Neural crest cell (in vitro differentiated cells): ENCODE data around the gene SIGLEC7. TPM values are rescaled to one million over a fixed set of nuclear protein-coding genes. Genes with fewer than 3 reads are reported as not detected.

ENCODE experiments used
- DNase-seq: peaks from one replicate; pipeline ENCODE4 v3.0.0; 2021; ENCODE audit warnings: low read depth, mixed read lengths, low spot score
- H3K27ac Mint-ChIP-seq: one replicate; pipeline ENCODE4 v1.8.0; 2021; ENCODE audit warnings: mild to moderate bottlenecking, mixed read lengths; ENCODE audit not compliant: unreplicated experiment
- H3K27me3 Mint-ChIP-seq: 2 replicates; pipeline ENCODE4 v1.8.0; 2021; ENCODE audit warnings: low read depth, mild to moderate bottlenecking, mixed read lengths
- H3K36me3 Mint-ChIP-seq: 2 replicates; pipeline ENCODE4 v1.8.0; 2021; ENCODE audit warnings: low read depth, mild to moderate bottlenecking, mixed read lengths
- H3K4me1 Mint-ChIP-seq: 2 replicates; pipeline ENCODE4 v1.8.0; 2021; ENCODE audit warnings: mixed read lengths
- H3K4me3 Mint-ChIP-seq: one replicate; pipeline ENCODE4 v1.8.0; 2021; ENCODE audit warnings: mild to moderate bottlenecking, mixed read lengths
- H3K9me3 Mint-ChIP-seq: 2 replicates; pipeline ENCODE4 v1.8.0; 2021; ENCODE audit warnings: mixed read lengths
- CTCF ChIP-seq: fragments of 200-600 bp; sonication (generic); conservative IDR thresholded peaks from 2 replicates; pipeline ENCODE4 v1.5.0; 2021; ENCODE audit warnings: antibody characterized with exemption, mild to moderate bottlenecking
- total RNA-seq: library from RNA; stranded (reverse); gene quantifications from 2 replicates; pipeline ENCODE4 v1.2.1, GENCODE V29; 2021

Gene SIGLEC7
- total RNA-seq, 1 donor from 2014 or later, result not detected

- DNase-seq, result no peak
- TF ChIP-seq CTCF, result no peak
- Mint-ChIP-seq H3K9me3 (no peaks in the 10 kb centered on the region), H3K36me3 (no peaks in the 10 kb centered on the region), H3K27me3 (peaks cover 26% of the 10 kb centered on the region), H3K4me3 (no peak overlapping the region), H3K4me1 (peaks cover 6% of the 10 kb centered on the region), H3K27ac (no peak overlapping the region)
These were observed 3.9 kb downstream of the SIGLEC7 start for GRCh38 chr19:51145916-51146493.

- H3K36me3 Mint-ChIP-seq, result no peaks in the 10 kb centered on the region
- no peak overlapping the region for H3K27ac Mint-ChIP-seq
- no peaks in the 10 kb centered on the region for H3K9me3 Mint-ChIP-seq
- TF ChIP-seq CTCF, result no peak
- peaks cover 23% of the 10 kb centered on the region for H3K27me3 Mint-ChIP-seq
- no peak overlapping the region for H3K4me3 Mint-ChIP-seq
- DNase-seq, result no peak
- peaks cover 6% of the 10 kb centered on the region for H3K4me1 Mint-ChIP-seq
These were observed 4.7 kb downstream of the SIGLEC7 start for GRCh38 chr19:51146751-51147150.

- Mint-ChIP-seq H3K27me3 (peaks cover 30% of the 10 kb centered on the region), H3K4me3 (no peak overlapping the region), H3K4me1 (no peaks in the 10 kb centered on the region), H3K36me3 (no peaks in the 10 kb centered on the region), H3K27ac (no peak overlapping the region), H3K9me3 (no peaks in the 10 kb centered on the region)
- TF ChIP-seq CTCF, result no peak
- DNase-seq, result no peak
These were observed 5.6 kb downstream of the SIGLEC7 start for GRCh38 chr19:51147663-51148062.

- TF ChIP-seq CTCF, result no peak
- no peaks in the 10 kb centered on the region for H3K36me3 Mint-ChIP-seq
- no peaks in the 10 kb centered on the region for H3K4me1 Mint-ChIP-seq
- H3K4me3 Mint-ChIP-seq, result no peak overlapping the region
- peaks cover 36% of the 10 kb centered on the region for H3K27me3 Mint-ChIP-seq
- H3K9me3 Mint-ChIP-seq, result no peaks in the 10 kb centered on the region
- H3K27ac Mint-ChIP-seq, result no peak overlapping the region
- DNase-seq, result no peak
These were observed 6.5 kb downstream of the SIGLEC7 start for GRCh38 chr19:51148580-51148979.

GRCh38 chr19:51150627-51151026, 8.5 kb downstream of the SIGLEC7 start:
- Mint-ChIP-seq H3K9me3 (no peaks in the 10 kb centered on the region), H3K4me1 (no peaks in the 10 kb centered on the region), H3K27me3 (peaks cover 38% of the 10 kb centered on the region), H3K4me3 (no peak overlapping the region), H3K27ac (no peak overlapping the region), H3K36me3 (no peaks in the 10 kb centered on the region)
- no peak for TF ChIP-seq CTCF
- DNase-seq, result no peak
